GM20000 (cell line): ENCODE data around the gene MYO7B.

Source experiments
- DNase-seq: peaks from one replicate; pipeline ENCODE4 v3.0.0; 2012; ENCODE audit warnings: low spot score
- TF ChIP-seq, protein P1 (sequence below): IDR thresholded peaks from 2 replicates; pipeline ENCODE4 v1.5.1; 2012; ENCODE audit warnings: mild to moderate bottlenecking, control low read depth; ENCODE audit errors: extremely low read depth, missing control alignments

Gene MYO7B

DNA sequence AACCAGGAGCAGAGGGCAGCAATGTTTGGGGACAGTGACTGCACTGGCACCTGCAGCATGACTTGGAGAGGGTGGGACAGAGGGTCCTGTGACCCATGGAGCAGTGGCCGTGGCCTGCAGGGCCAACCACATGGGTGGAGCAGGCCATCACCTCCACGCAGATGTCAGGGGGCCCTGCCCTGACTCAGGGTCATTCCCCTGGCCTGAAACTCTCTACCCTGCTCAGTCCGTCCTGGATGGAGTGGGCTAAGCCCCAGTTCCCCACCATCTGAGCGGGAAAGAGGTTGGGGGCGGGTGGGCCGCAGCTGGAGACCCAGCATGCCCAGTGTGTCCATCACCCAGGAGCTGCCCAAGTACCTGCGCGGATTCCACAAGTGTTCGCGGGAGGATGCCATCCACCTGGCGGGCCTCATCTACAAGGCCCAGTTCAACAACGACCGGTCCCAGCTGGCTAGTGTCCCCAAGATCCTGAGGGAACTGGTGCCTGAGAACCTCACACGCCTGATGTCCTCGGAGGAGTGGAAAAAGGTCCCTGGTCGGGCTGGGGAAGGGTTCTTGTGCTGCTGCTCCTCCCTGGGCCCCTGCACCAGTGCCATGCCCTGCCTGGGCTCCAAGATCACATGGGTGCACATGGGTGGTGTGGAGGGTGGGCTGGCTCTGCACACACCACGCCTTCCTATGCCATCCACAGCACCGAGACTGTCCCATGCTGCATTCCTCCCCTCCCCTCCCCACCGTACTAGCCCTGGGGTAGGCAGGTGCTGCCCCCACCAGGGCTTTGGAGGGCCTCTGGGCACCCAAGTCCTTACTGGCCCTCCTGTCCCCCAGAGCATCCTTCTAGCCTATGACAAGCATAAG is 100.1 kb downstream of the MYO7B start:
- TF ChIP-seq, protein P1, sequence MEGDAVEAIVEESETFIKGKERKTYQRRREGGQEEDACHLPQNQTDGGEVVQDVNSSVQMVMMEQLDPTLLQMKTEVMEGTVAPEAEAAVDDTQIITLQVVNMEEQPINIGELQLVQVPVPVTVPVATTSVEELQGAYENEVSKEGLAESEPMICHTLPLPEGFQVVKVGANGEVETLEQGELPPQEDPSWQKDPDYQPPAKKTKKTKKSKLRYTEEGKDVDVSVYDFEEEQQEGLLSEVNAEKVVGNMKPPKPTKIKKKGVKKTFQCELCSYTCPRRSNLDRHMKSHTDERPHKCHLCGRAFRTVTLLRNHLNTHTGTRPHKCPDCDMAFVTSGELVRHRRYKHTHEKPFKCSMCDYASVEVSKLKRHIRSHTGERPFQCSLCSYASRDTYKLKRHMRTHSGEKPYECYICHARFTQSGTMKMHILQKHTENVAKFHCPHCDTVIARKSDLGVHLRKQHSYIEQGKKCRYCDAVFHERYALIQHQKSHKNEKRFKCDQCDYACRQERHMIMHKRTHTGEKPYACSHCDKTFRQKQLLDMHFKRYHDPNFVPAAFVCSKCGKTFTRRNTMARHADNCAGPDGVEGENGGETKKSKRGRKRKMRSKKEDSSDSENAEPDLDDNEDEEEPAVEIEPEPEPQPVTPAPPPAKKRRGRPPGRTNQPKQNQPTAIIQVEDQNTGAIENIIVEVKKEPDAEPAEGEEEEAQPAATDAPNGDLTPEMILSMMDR: no peak
- DNase-seq: no peak

DNA sequence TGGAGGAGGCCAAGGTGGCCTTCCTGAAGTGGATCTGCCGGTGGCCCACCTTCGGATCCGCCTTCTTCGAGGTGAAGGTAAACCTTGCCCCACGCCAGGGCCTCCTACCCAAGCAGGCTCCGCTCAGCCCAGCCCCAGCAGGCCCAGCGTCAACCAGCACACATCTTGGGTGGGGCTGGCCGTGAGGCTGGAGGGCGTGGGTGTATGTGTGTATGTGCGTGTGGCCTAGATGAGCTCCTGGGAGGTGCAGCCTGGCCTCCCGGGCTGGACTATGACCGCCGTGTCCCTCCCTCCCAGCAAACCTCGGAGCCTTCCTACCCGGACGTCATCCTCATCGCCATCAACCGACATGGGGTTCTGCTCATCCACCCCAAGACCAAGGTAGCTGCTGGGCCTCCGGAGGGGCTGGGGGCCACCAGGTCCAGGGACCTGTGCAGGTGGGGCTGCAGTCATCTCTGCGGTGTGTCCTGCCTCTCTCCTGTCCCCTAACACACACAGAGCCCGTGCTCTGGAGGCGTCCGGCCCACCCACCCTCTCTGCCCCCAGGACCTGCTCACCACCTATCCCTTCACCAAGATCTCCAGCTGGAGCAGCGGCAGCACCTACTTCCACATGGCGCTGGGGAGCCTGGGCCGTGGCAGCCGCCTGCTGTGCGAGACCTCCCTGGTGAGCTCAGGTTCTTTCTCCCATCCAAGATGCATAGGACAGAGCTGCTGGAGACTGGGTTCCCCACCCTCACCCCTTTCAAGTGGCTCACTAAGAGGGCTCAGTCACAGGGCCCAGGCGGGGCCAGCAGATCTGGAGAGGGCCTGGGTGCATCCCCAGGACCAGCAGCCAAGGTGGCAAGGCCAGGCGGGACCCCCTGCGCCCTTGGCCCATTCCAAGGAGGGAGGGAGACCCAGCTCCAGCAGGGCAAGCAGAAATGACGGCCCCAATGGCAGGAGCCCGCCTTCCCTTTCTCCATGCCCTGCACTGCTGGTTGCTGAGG is 101.1 kb downstream of the MYO7B start:
- TF ChIP-seq, protein P1: no peak
- no peak for DNase-seq

DNA sequence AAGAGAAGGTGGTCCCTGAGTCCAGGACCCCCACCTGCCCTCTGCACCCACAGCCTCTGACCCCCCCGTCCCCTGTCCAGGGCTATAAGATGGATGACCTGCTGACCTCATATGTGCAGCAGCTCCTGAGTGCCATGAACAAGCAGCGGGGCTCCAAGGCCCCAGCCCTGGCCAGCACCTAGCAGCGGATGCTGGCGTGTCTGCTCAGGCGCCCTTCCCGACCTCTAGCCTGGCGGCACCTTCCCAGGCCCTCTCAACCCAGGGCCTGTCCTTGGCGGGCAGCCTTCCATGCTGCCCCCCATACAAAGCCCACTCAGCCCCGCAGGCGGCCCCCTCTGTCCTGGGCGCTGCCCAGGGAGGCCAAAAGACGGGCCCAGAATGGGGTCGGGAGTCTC is 101.8 kb downstream of the MYO7B start:
- no peak for DNase-seq
- TF ChIP-seq, protein P1: no peak

DNA sequence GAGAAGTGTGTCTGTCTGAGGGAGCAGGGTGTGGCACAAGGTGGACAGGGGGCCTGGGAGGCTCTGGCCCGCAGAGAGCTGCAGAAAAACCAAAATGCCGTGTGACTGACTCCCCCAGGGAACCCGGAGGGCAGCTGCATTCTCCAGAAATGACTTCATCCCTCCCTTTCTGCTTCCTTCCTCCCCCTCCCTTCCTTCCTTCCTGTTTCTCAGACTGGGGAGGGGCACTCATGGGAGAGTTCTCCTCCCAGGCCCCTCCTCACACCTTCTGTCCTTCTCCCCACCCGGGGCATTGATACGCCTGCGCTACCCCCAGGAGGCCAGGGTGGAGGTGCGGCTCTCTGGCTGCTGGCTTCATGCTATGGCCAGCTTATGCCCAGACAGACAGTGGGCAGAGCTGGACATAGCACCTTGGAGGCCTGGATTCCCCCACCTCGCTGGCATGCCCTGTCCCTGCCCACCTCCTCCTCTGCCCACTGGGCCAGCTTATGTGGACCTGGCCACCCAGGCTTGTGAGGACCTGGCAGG is 102.3 kb downstream of the MYO7B start:
- DNase-seq: no peak

DNA sequence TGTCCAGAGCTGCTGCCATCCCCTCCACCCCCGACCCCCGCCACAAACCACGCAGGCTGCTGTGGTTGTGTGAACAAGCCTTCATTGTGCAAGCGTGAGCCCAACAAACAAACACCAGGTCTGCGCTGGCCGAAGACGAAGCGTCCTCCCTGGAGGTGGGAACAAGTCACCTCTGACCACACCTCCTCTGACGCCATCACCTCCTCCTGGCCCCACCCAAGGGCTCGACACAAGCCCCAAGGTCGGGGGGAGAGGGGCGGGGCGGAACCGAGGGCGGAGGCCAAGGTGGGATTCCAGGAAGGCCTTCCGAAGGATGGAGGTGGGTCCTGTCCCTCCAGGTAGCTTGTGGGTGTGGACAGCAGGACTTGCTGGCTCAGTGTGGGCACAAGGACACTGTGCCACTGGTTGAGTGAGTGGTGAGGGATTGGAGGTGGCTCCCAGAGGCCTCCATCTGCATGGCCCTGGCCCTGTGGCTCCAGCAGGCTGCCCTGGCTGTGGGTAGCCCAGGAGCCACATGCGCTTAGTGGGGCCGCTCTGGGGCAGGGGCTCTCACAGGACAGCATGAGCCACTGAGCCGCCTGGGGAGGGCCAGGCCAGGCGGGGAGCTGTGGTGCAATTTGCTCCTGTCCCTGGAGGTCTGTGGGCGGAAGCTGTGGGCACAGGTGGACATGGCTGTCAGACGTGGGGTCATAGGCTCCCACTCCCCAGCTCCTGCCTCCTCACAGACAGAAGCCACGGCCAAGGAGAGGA is 103.1 kb downstream of the MYO7B start:
- no peak for DNase-seq
- TF ChIP-seq, protein P1: no peak

More for the DNA sequence above, 102.3 kb downstream of the MYO7B start:
- TF ChIP-seq, protein P1: no peak

DNA sequence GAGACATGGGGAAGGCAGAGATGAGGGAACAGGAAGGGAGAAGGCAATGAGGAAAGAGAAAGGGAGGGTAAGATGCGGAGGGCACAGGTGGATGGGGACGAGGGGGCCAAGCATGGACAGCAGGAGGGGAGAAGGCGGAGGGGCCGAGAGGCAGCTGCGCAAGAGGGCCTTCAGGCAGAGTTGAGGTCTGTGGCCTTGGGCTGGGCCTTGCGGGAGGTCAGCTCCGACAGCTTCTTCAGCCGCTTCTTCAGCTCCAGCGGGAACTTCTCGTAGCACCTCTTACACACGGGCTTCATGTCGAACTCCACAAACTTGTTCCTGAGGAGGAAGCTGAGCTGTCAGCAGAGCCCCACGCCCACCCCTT is 103.6 kb downstream of the MYO7B start:
- TF ChIP-seq, protein P1: no peak

More for the DNA sequence above, 103.6 kb downstream of the MYO7B start:
- no peak for DNase-seq
